Omental fat pad (tissue), 4 donors: ENCODE measurements around the gene NR6A1. TPM values are rescaled to one million over a fixed set of nuclear protein-coding genes. Genes with fewer than 3 reads are reported as not detected.

Experiments
- ATAC-seq: fragments of 150-250 bp; one replicate; pipeline ENCODE4 v1.9.1; 2016; ENCODE audit warnings: mild to moderate bottlenecking, moderate library complexity; ENCODE audit not compliant: low FRiP score
- DNase-seq: peaks from one replicate; pipeline ENCODE4 v3.0.0-alpha.2; 2019; ENCODE audit warnings: low spot score
- total RNA-seq, 4 donors: library from RNA; depleted of rRNA; stranded (reverse); fragments of >200 nt; gene quantifications; one replicate each; pipeline ENCODE4 v1.1.0, GENCODE V29; 2016
- TF ChIP-seq, protein P1 (sequence below), 3 donors: fragments of 450-650 bp; IDR thresholded peaks; one replicate each; pipeline ENCODE4 v1.5.1; 2016 to 2017; ENCODE audit warnings: antibody characterized with exemption in 3 of 3, mild to moderate bottlenecking in 3 of 3, moderate library complexity in 2 of 3

The NR6A1 gene
- total RNA-seq, 4 donors from 2014 or later: 0.95 to 1.2 (median 1.0) TPM

DNA sequence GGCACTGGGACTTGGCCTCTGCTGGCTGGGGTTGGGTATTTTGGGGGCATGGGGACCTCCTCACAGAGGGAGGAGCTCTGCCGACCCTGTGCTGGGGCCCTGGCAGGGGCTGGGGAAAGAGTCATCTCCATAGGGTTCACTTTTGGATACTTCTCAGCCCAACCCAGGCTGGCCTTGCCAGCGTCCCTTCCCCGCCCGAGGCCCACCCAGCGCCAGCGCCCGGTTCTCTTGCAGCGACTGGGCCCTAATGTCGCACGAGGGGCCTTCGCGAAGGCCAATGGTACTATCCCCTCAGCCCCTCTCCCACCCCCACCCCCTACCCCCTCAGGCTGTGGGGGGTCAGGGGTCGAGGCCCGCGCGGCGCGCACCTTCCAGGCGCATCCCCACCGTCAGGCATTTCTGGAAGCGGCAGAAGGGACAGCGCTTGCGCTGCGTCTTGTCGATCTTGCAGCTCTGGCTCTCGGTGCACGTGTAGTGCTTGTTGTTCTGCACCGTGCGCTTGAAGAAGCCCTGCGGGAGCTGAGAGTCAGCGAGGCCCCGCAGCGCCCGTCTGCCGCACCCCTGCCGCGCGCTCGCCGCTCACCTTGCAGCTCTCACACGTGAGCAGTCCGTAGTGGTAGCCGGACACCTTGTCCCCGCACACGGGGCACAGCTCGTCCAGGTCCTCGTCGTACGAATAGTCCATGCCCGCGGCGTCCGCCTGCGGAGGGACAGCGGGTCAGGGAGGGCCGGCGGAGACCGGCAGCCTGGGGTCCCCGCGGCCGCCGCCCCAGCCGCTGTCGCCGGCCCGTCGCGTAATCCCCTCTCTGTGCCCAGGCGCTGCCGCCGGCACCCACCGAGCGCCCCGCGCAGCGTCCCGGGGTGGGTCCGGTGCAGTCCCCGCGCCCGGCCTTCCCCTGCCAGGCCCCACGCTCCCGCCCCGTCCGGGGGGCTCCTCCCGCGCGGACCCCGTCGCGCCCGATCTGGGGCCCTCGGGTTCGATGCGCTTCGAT is 268.1 kb downstream of the NR6A1 start:
- TF ChIP-seq, protein P1, sequence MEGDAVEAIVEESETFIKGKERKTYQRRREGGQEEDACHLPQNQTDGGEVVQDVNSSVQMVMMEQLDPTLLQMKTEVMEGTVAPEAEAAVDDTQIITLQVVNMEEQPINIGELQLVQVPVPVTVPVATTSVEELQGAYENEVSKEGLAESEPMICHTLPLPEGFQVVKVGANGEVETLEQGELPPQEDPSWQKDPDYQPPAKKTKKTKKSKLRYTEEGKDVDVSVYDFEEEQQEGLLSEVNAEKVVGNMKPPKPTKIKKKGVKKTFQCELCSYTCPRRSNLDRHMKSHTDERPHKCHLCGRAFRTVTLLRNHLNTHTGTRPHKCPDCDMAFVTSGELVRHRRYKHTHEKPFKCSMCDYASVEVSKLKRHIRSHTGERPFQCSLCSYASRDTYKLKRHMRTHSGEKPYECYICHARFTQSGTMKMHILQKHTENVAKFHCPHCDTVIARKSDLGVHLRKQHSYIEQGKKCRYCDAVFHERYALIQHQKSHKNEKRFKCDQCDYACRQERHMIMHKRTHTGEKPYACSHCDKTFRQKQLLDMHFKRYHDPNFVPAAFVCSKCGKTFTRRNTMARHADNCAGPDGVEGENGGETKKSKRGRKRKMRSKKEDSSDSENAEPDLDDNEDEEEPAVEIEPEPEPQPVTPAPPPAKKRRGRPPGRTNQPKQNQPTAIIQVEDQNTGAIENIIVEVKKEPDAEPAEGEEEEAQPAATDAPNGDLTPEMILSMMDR (IDR thresholded peaks at IDR 0.05): no peak
- DNase-seq (no peak), ATAC-seq (no peak)

DNA sequence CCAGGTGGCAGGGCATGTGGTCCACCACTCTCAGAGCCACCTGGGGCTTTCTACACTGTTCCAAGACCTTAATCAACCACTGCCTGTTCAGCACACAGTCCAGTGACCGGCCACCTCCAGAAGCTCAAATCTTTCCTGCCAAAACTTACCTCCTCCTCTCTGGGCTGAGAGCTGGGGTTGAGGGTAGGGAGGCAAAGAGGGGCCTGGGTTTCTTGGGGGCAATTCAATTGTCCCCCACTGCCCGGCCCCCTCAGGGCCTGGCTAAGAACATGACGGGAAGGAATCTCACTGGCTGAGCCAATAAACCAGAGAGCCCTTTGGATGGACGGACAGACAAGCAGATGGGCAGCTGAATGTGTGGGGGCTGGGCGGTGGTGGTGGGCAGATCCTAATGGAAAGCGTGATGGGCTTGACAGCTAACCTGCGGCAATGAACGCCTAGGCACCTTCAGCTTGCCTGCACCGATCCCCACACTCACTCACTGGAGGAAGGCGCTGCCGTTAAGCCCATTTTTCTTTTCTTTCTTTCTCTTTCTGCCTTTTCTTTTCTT is 269.3 kb downstream of the NR6A1 start:
- ATAC-seq: no peak

DNA sequence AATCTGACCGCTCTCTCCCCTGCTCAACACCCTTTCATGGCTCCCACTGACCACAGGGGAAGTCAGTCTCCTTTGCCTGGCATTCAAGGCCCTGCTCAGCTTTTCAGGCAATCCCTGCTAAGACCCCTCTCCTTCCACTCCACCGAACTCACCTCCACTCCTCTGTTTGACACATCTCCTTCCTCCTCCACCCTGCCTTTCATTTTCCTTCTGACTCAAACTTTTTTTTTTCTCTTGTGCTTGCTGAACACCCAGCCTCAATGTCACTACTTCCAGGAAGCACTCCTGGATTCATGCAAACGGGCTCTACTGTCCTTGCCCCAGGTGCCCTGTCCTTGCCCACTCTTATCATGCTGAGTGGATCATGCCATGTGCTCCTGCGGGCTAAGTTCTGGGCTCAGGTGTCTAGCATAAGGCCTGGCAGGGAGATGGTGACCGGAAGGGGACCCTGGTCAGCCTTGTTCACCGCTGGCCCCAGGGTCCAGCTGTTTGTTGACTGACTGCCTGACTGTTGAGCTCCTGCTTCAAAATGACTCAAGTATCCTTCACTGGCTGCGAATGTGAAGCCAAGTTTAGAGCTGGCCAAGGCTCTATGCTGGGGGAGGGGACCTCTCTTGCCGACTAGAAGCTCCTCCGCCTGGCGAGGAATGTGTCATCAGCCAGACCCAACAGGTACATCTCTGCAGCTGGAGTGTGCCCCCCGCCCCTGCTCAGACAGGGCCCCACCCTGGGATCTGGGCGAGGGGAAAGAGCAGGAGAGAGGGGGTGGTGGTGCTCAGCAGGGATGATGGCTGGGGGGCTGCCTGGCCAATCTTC is 270.1 kb downstream of the NR6A1 start:
- ATAC-seq (no peak), DNase-seq (no peak)
- TF ChIP-seq, protein P1 (IDR thresholded peaks at IDR 0.05): no peak

More for the DNA sequence above, 269.3 kb downstream of the NR6A1 start:
- TF ChIP-seq, protein P1 (IDR thresholded peaks at IDR 0.05): no peak
- no peak for DNase-seq

DNA sequence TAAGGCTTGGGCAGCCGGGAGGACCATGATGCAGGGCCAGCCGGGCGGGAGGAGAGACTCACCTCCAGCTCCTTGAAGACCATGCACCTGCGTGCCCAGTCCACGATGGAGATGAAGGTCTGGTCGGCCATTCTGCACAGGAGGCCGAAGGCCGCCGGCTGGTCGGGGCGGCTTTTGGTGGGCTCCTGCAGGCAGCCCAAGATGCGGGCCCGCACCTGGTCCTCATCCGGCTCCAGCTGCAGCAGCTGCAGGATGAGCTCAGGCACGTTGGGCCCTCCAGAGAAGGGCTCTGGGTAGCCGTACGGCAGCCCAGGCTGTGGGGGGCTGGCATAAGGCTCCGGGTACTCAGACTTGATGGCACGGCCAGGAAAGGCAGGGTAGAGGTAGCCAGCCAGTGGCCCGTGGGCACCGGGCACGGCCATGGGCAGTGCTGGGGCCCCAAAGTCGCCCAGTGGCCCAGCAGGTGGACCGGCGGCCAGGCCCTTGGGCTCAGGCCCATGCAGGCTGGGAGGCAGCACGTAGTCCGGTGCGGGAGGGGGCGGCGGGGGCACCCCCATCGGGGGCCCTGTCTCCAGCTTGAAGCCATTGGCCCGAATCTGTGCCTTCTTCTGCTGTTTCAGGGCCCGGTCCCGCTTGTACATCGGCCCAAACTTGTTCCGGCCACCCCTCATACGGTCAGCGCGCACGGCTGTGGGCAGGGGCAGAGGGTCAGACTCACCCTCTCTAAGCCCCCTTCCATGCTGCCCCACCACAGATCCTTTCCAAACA is 270.9 kb downstream of the NR6A1 start:
- ATAC-seq (no peak), DNase-seq (no peak)
- TF ChIP-seq, protein P1 (IDR thresholded peaks at IDR 0.05): no peak

- ATAC-seq (no peak), DNase-seq (no peak)
- TF ChIP-seq, protein P1 (IDR thresholded peaks at IDR 0.05): no peak
Measured at GRCh38 chr9:124499216-124499615, 271.9 kb downstream of the NR6A1 start.

- TF ChIP-seq, protein P1 (IDR thresholded peaks at IDR 0.05): no peak
- DNase-seq (no peak), ATAC-seq (no peak)
Measured at GRCh38 chr9:124498499-124499146, 272.5 kb downstream of the NR6A1 start.
